HepG2 (cell line): ENCODE data around the gene POLR1C. TPM values are rescaled to one million over a fixed set of nuclear protein-coding genes. Genes with fewer than 3 reads are reported as not detected.

Experiments
- BHLHE40 ChIP-seq: IDR thresholded peaks from 2 replicates; pipeline ENCODE4 v1.6.1; 2011; ENCODE audit warnings: low read length, improper control_type of control experiment
- HHEX ChIP-seq: IDR thresholded peaks from 2 replicates; pipeline ENCODE4 v1.6.1; 2016; ENCODE audit warnings: control low read depth
- MTF2 ChIP-seq: sonication (generic); formaldehyde crosslinking; IDR thresholded peaks from 2 replicates; pipeline ENCODE4 v1.5.0; 2020; ENCODE audit warnings: missing genetic modification reagents, borderline replicate concordance
- SP5 ChIP-seq: IDR thresholded peaks from 2 replicates; pipeline ENCODE4 v1.6.1; 2016; ENCODE audit warnings: low read depth, borderline replicate concordance
- THAP11 ChIP-seq: IDR thresholded peaks from 2 replicates; pipeline ENCODE4 v1.6.1; 2016; ENCODE audit warnings: missing biosample characterization, missing genetic modification reagents
- THYN1 ChIP-seq: sonication (generic); formaldehyde crosslinking; IDR thresholded peaks from 2 replicates; pipeline ENCODE4 v1.8.1; 2023; ENCODE audit warnings: low read depth, mild to moderate bottlenecking, moderate library complexity, missing genetic modification reagents, borderline replicate concordance
- ZNF12 ChIP-seq: sonication (generic); formaldehyde crosslinking; IDR thresholded peaks from 2 replicates; pipeline ENCODE4 v1.5.0; 2020; ENCODE audit warnings: missing genetic modification reagents
- ZNF143 ChIP-seq: sonication (generic); formaldehyde crosslinking; IDR thresholded peaks from 2 replicates; pipeline ENCODE4 v1.4.0; 2020; ENCODE audit warnings: missing genetic modification reagents
- ZNF180 ChIP-seq: sonication (generic); formaldehyde crosslinking; IDR thresholded peaks from 2 replicates; pipeline ENCODE4 v1.4.0; 2020; ENCODE audit warnings: low read depth, missing genetic modification reagents, borderline replicate concordance
- ZNF24 ChIP-seq: fragments of 450-650 bp; IDR thresholded peaks from 2 replicates; pipeline ENCODE4 v1.6.1; 2017; ENCODE audit warnings: antibody characterized with exemption, mild to moderate bottlenecking
- ZNF530 ChIP-seq: sonication (generic); formaldehyde crosslinking; IDR thresholded peaks from 2 replicates; pipeline ENCODE4 v1.5.0; 2020; ENCODE audit warnings: low read depth, mild to moderate bottlenecking, missing genetic modification reagents
- ZNF766 ChIP-seq: sonication (generic); formaldehyde crosslinking; IDR thresholded peaks from 2 replicates; pipeline ENCODE4 v1.5.0; 2020; ENCODE audit warnings: missing genetic modification reagents, borderline replicate concordance
- ZNF772 ChIP-seq: sonication (generic); formaldehyde crosslinking; IDR thresholded peaks from 2 replicates; pipeline ENCODE4 v1.5.0; 2020; ENCODE audit warnings: mild to moderate bottlenecking, missing genetic modification reagents
- polyA plus RNA-seq, 8 experiments: library from polyadenylated mRNA; depleted of rRNA in 3 of 8; stranded (reverse) in 7 of 8; unstranded in 1 of 8; fragments of >200 nt; fragmentation: Illumina TruSeq in 4 of 8; extraction: Trizol in 4 of 8; gene quantifications; 2 replicates each; pipeline versions ENCODE4 v1.2.1 to v1.2.3, GENCODE V29; 2011 to 2016; ENCODE audit warnings: low read depth in 4 of 8, missing spikeins in 1 of 8, mixed read lengths in 1 of 8; ENCODE audit not compliant: insufficient read depth in 1 of 8
- total RNA-seq, 5 experiments: library from RNA; depleted of rRNA; stranded (reverse); fragments of >200 nt; fragmentation: Illumina TruSeq; extraction: Trizol; gene quantifications; 2 replicates each; pipeline ENCODE4 v1.2.3, GENCODE V29; 2016; ENCODE audit warnings: low read depth in 1 of 5
- TF ChIP-seq, protein P1 (sequence below): sonication (generic); formaldehyde crosslinking; IDR thresholded peaks from 2 replicates; pipeline ENCODE4 v1.4.0; 2020; ENCODE audit warnings: missing genetic modification reagents
- TF ChIP-seq, protein P2 (sequence below): sonication (generic); formaldehyde crosslinking; IDR thresholded peaks from 2 replicates; pipeline ENCODE4 v1.4.0; 2020; ENCODE audit warnings: missing genetic modification reagents, low read depth, mild to moderate bottlenecking, borderline replicate concordance
- TF ChIP-seq, protein P3 (sequence below): IDR thresholded peaks from 2 replicates; pipeline ENCODE4 v1.6.1; 2016; ENCODE audit warnings: mild to moderate bottlenecking, missing biosample characterization, missing genetic modification reagents
- TF ChIP-seq, protein P4 (sequence below): sonication (generic); formaldehyde crosslinking; IDR thresholded peaks from 2 replicates; pipeline ENCODE4 v1.8.0; 2022; ENCODE audit warnings: low read depth, missing genetic modification reagents
- TF ChIP-seq, protein P5 (sequence below): sonication (generic); formaldehyde crosslinking; IDR thresholded peaks from 2 replicates; pipeline ENCODE4 v1.4.0; 2020; ENCODE audit warnings: missing genetic modification reagents
- TF ChIP-seq, protein P6 (sequence below): sonication (generic); formaldehyde crosslinking; IDR thresholded peaks from 2 replicates; pipeline ENCODE4 v1.4.0; 2020; ENCODE audit warnings: mild to moderate bottlenecking, low read depth, missing genetic modification reagents

Gene POLR1C
- total and polyA plus RNA-seq, 2 of the 13 experiments (the other 11 are each of a cell fraction or from before 2014, with no cell fraction given) = 62.6 to 72.2 TPM

DNA sequence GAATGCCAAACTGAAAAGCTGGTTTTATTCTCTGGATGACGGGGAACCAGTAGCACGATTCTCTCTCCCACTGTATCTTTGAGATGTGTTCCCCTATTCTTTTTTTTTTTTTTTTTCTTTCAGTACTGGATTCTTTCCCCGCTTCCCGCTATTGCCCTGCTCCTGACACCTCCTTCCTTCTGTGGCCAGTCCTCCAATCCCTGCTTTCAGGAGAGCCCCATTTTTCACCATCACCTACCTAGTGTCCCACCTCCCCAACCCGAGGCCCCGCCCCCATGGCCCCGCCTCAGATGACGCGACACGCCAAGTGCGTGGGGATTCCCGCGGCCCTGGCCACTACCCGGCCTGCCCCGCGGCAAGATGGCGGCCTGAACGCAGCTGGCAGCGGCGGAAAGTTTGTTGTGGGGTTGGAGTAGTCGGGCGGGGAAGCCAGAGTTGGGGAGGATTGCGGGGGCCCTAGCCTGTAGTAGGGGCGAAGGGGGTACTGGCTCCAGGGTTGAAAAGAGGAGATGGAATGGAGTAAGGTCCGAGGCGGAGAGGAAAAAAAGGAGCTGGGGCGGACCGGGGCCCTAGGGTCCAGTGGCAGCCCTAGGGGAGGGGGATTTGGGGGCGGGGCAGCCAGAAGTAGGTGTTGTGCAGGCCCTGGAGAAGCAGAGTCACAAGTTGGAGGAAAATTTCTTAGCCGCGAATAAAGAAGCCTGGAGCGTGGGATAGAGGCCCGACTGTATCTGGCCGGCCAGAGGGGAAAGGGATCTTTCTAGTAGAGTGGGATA is 39.5 kb upstream of the POLR1C start, which contains the start of gene TJAP1 (continued):
- TF ChIP-seq, protein P1, sequence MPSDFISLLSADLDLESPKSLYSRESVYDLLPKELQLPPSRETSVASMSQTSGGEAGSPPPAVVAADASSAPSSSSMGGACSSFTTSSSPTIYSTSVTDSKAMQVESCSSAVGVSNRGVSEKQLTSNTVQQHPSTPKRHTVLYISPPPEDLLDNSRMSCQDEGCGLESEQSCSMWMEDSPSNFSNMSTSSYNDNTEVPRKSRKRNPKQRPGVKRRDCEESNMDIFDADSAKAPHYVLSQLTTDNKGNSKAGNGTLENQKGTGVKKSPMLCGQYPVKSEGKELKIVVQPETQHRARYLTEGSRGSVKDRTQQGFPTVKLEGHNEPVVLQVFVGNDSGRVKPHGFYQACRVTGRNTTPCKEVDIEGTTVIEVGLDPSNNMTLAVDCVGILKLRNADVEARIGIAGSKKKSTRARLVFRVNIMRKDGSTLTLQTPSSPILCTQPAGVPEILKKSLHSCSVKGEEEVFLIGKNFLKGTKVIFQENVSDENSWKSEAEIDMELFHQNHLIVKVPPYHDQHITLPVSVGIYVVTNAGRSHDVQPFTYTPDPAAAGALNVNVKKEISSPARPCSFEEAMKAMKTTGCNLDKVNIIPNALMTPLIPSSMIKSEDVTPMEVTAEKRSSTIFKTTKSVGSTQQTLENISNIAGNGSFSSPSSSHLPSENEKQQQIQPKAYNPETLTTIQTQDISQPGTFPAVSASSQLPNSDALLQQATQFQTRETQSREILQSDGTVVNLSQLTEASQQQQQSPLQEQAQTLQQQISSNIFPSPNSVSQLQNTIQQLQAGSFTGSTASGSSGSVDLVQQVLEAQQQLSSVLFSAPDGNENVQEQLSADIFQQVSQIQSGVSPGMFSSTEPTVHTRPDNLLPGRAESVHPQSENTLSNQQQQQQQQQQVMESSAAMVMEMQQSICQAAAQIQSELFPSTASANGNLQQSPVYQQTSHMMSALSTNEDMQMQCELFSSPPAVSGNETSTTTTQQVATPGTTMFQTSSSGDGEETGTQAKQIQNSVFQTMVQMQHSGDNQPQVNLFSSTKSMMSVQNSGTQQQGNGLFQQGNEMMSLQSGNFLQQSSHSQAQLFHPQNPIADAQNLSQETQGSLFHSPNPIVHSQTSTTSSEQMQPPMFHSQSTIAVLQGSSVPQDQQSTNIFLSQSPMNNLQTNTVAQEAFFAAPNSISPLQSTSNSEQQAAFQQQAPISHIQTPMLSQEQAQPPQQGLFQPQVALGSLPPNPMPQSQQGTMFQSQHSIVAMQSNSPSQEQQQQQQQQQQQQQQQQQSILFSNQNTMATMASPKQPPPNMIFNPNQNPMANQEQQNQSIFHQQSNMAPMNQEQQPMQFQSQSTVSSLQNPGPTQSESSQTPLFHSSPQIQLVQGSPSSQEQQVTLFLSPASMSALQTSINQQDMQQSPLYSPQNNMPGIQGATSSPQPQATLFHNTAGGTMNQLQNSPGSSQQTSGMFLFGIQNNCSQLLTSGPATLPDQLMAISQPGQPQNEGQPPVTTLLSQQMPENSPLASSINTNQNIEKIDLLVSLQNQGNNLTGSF = no peak
- TF ChIP-seq THYN1 (CRISPR knock-in tag) (no peak), THAP11 (CRISPR knock-in tag) (peak; percentile 83), BHLHE40 (peak; percentile 5; the same call in 1 of the 2 replicates), HHEX (CRISPR knock-in tag) (no peak), ZNF12 (CRISPR knock-in tag) (peak; percentile 42; the same call in 1 of the 2 replicates), ZNF24 (no peak), ZNF766 (CRISPR knock-in tag) (0 out of 2 replicates have a peak, but pooled peaks have one; percentile 22), MTF2 (CRISPR knock-in tag) (no peak), ZNF530 (CRISPR knock-in tag) (no peak), ZNF180 (CRISPR knock-in tag) (no peak), SP5 (CRISPR knock-in tag) (peak; percentile 63; the same call in 1 of the 2 replicates), ZNF772 (CRISPR knock-in tag) (peak; percentile 55; the same call in 1 of the 2 replicates), ZNF143 (CRISPR knock-in tag) (peak; percentile 88)
- TF ChIP-seq, protein P2, sequence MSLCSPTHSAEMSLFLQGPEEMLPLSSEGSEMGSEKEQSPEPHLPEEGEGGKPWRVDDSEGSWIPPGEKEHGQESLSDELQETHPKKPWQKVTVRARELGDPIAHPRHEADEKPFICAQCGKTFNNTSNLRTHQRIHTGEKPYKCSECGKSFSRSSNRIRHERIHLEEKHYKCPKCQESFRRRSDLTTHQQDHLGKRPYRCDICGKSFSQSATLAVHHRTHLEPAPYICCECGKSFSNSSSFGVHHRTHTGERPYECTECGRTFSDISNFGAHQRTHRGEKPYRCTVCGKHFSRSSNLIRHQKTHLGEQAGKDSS = peak; percentile 80; the same call in 1 of the 2 replicates
- TF ChIP-seq, protein P3, sequence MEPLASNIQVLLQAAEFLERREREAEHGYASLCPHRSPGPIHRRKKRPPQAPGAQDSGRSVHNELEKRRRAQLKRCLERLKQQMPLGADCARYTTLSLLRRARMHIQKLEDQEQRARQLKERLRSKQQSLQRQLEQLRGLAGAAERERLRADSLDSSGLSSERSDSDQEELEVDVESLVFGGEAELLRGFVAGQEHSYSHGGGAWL (CRISPR knock-in tag) = peak; percentile 51; the same call in 1 of the 2 replicates
- TF ChIP-seq, protein P4, sequence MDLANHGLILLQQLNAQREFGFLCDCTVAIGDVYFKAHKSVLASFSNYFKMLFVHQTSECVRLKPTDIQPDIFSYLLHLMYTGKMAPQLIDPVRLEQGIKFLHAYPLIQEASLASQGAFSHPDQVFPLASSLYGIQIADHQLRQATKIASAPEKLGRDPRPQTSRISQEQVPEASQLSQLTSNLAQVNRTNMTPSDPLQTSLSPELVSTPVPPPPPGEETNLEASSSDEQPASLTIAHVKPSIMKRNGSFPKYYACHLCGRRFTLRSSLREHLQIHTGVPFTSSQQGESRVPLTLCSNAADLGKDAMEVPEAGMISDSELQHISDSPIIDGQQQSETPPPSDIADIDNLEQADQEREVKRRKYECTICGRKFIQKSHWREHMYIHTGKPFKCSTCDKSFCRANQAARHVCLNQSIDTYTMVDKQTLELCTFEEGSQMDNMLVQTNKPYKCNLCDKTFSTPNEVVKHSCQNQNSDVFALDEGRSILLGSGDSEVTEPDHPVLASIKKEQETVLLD = peak; percentile 51; the same call in 1 of the 2 replicates
- TF ChIP-seq, protein P5, sequence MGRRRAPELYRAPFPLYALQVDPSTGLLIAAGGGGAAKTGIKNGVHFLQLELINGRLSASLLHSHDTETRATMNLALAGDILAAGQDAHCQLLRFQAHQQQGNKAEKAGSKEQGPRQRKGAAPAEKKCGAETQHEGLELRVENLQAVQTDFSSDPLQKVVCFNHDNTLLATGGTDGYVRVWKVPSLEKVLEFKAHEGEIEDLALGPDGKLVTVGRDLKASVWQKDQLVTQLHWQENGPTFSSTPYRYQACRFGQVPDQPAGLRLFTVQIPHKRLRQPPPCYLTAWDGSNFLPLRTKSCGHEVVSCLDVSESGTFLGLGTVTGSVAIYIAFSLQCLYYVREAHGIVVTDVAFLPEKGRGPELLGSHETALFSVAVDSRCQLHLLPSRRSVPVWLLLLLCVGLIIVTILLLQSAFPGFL (CRISPR knock-in tag) = no peak
- TF ChIP-seq, protein P6, sequence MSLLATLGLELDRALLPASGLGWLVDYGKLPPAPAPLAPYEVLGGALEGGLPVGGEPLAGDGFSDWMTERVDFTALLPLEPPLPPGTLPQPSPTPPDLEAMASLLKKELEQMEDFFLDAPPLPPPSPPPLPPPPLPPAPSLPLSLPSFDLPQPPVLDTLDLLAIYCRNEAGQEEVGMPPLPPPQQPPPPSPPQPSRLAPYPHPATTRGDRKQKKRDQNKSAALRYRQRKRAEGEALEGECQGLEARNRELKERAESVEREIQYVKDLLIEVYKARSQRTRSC (CRISPR knock-in tag) = no peak
